Endodermal cell (in vitro differentiated cells): Measurements from ENCODE around the gene MAPKAPK5. TPM values are rescaled to one million over a fixed set of nuclear protein-coding genes. Genes with fewer than 3 reads are reported as not detected.

ENCODE experiments used
- DNase-seq: peaks from one replicate; pipeline ENCODE4 v3.0.0-alpha.2; 2017
- H3K27ac ChIP-seq: 2 replicates; pipeline ENCODE4 v1.5.1; 2013; ENCODE audit warnings: mild to moderate bottlenecking, low read depth, low read length, moderate library complexity
- H3K27me3 ChIP-seq: 2 replicates; pipeline ENCODE4 v1.6.1; 2013; ENCODE audit warnings: mild to moderate bottlenecking, low read length, moderate library complexity; ENCODE audit not compliant: insufficient read depth, control insufficient read depth, poor library complexity, severe bottlenecking
- H3K36me3 ChIP-seq: 2 replicates; pipeline ENCODE4 v1.7.0; 2013; ENCODE audit warnings: mild to moderate bottlenecking, low read length, moderate library complexity; ENCODE audit not compliant: control insufficient read depth, insufficient read depth
- H3K4me1 ChIP-seq: one replicate; pipeline ENCODE4 v1.7.0; 2013; ENCODE audit warnings: low read length; ENCODE audit not compliant: control insufficient read depth, insufficient read depth
- H3K4me3 ChIP-seq: 2 replicates; pipeline ENCODE4 v1.5.1; 2013; ENCODE audit warnings: mild to moderate bottlenecking, low read length, moderate library complexity
- H3K9ac ChIP-seq: 2 replicates; pipeline ENCODE4 v1.6.1; 2013; ENCODE audit warnings: mild to moderate bottlenecking, low read length, moderate library complexity; ENCODE audit not compliant: poor library complexity, severe bottlenecking; ENCODE audit errors: extremely low read depth
- H3K9me3 ChIP-seq: 2 replicates; pipeline ENCODE4 v1.6.1; 2013; ENCODE audit warnings: mild to moderate bottlenecking, low read length, moderate library complexity; ENCODE audit not compliant: control insufficient read depth
- H3K27ac Mint-ChIP-seq: 2 replicates; pipeline ENCODE4 v1.8.0; 2020; ENCODE audit warnings: mixed read lengths
- H3K27me3 Mint-ChIP-seq: 2 replicates; pipeline ENCODE4 v1.8.0; 2021; ENCODE audit warnings: mild to moderate bottlenecking, mixed read lengths; ENCODE audit not compliant: insufficient read depth
- H3K36me3 Mint-ChIP-seq: 2 replicates; pipeline ENCODE4 v1.8.0; 2020; ENCODE audit warnings: low read depth, mixed read lengths
- H3K4me1 Mint-ChIP-seq: 2 replicates; pipeline ENCODE4 v1.8.0; 2020; ENCODE audit warnings: mixed read lengths
- H3K4me3 Mint-ChIP-seq: 2 replicates; pipeline ENCODE4 v1.8.0; 2020; ENCODE audit warnings: mild to moderate bottlenecking, moderate library complexity, mixed read lengths
- H3K9me3 Mint-ChIP-seq: 2 replicates; pipeline ENCODE4 v1.8.0; 2020; ENCODE audit warnings: mild to moderate bottlenecking, mixed read lengths
- CTCF ChIP-seq: fragments of 200-600 bp; sonication (generic); conservative IDR thresholded peaks from 2 replicates; pipeline ENCODE4 v1.5.0; 2021; ENCODE audit warnings: antibody characterized with exemption, mild to moderate bottlenecking
- WGBS, 2 experiments: methylation state at CpG; one replicate each; pipeline versions ENCODE4 v1.1.5 to v1.1.7; 2013; ENCODE audit warnings: missing lambda C conversion rate in 2 of 2, mixed read lengths in 1 of 2; ENCODE audit not compliant: insufficient coverage in 1 of 2, insufficient read length in 1 of 2; 5-methylcytosine and 5-hydroxymethylcytosine counted together
- total RNA-seq, 2 donors: library from RNA; stranded (reverse); fragmentation: NEBNext Ultra II Directional in 1 of 2; extraction: Animal tissue kit (Norgen Biotek cat#: 25700) in 1 of 2; gene quantifications; 2 replicates in 1 of 2; 3 replicates in 1 of 2; pipeline ENCODE4 v1.2.1, GENCODE V29; 2021

The MAPKAPK5 gene
- total RNA-seq, 2 donors from 2014 or later = 80.5 to 90.6 TPM

GRCh38 chr12:111806304-111806703 lies 35.7 kb upstream of the MAPKAPK5 start:
- no peaks in the 10 kb centered on the region for H3K4me1 Mint-ChIP-seq
- WGBS, 2 experiments = 96 to 97% methylated on average over 3 of the region's 4 CpGs
- Histone ChIP-seq H3K4me3 (no peak overlapping the region), H3K9ac (no peak overlapping the region), H3K36me3 (peaks cover 49% of the 10 kb centered on the region), H3K27ac (no peak overlapping the region), H3K27me3 (no peaks in the 10 kb centered on the region), H3K9me3 (no peaks in the 10 kb centered on the region), H3K4me1 (no peaks in the 10 kb centered on the region)
- H3K36me3 Mint-ChIP-seq = peaks cover 64% of the 10 kb centered on the region
- H3K27ac Mint-ChIP-seq = no peak overlapping the region
- no peak for DNase-seq
- H3K4me3 Mint-ChIP-seq = no peak overlapping the region
- peaks cover 2% of the 10 kb centered on the region for H3K9me3 Mint-ChIP-seq
- TF ChIP-seq CTCF = no peak
- H3K27me3 Mint-ChIP-seq = no peaks in the 10 kb centered on the region

- WGBS, 2 experiments = 88 to 91% methylated on average over 5 to 7 of the region's 7 CpGs
- H3K27ac Mint-ChIP-seq = no peak overlapping the region
- peaks cover 62% of the 10 kb centered on the region for H3K36me3 Mint-ChIP-seq
- peaks cover 41% of the 10 kb centered on the region for H3K36me3 ChIP-seq
- no peak overlapping the region for H3K4me3 ChIP-seq
- DNase-seq = no peak
- H3K9me3 Mint-ChIP-seq = no peaks in the 10 kb centered on the region
- no peak for TF ChIP-seq CTCF
- no peaks in the 10 kb centered on the region for H3K4me1 ChIP-seq
- no peaks in the 10 kb centered on the region for H3K27me3 ChIP-seq
- no peaks in the 10 kb centered on the region for H3K27me3 Mint-ChIP-seq
- no peaks in the 10 kb centered on the region for H3K4me1 Mint-ChIP-seq
- H3K27ac ChIP-seq = no peak overlapping the region
- no peak overlapping the region for H3K4me3 Mint-ChIP-seq
- no peaks in the 10 kb centered on the region for H3K9me3 ChIP-seq
- H3K9ac ChIP-seq = no peak overlapping the region
Observed at GRCh38 chr12:111807232-111807631, 34.8 kb upstream of the MAPKAPK5 start.

GRCh38 chr12:111812881-111813741 lies 28.9 kb upstream of the MAPKAPK5 start:
- WGBS, 2 experiments = 36% methylated on average over 10 to 13 of the region's 13 CpGs
- no peak overlapping the region for H3K4me3 ChIP-seq
- no peak overlapping the region for H3K9ac ChIP-seq
- H3K27me3 Mint-ChIP-seq = no peaks in the 10 kb centered on the region
- peaks cover 10% of the 10 kb centered on the region for H3K9me3 Mint-ChIP-seq
- TF ChIP-seq CTCF = peak; percentile 88
- peak; percentile 92 for DNase-seq
- H3K36me3 ChIP-seq = peaks cover 13% of the 10 kb centered on the region
- no peak overlapping the region for H3K27ac Mint-ChIP-seq
- H3K36me3 Mint-ChIP-seq = peaks cover 37% of the 10 kb centered on the region
- H3K4me1 ChIP-seq = no peaks in the 10 kb centered on the region
- no peaks in the 10 kb centered on the region for H3K4me1 Mint-ChIP-seq
- H3K4me3 Mint-ChIP-seq = no peak overlapping the region
- no peak overlapping the region for H3K27ac ChIP-seq
- no peaks in the 10 kb centered on the region for H3K27me3 ChIP-seq
- H3K9me3 ChIP-seq = no peaks in the 10 kb centered on the region
